Prostate gland (tissue), 2 donors: Measurements from ENCODE around the gene CDC16.

ENCODE experiments used
- POLR2AphosphoS5 ChIP-seq: sonication (generic); formaldehyde crosslinking; IDR thresholded peaks from one replicate; pipeline ENCODE4 v1.6.1; 2017; ENCODE audit warnings: antibody characterized with exemption
- TF ChIP-seq, protein P1 (sequence below), 4 experiments: fragments of 200-600 bp in 2 of 4; fragments of 450-650 bp in 2 of 4; sonication (generic) in 2 of 4; IDR thresholded peaks; 1 replicate in 3 of 4; 2 replicates in 1 of 4; pipeline ENCODE4 v1.5.1; 2016 to 2019; ENCODE audit warnings: antibody characterized with exemption in 4 of 4, mild to moderate bottlenecking in 2 of 4, moderate library complexity in 2 of 4

DNA sequence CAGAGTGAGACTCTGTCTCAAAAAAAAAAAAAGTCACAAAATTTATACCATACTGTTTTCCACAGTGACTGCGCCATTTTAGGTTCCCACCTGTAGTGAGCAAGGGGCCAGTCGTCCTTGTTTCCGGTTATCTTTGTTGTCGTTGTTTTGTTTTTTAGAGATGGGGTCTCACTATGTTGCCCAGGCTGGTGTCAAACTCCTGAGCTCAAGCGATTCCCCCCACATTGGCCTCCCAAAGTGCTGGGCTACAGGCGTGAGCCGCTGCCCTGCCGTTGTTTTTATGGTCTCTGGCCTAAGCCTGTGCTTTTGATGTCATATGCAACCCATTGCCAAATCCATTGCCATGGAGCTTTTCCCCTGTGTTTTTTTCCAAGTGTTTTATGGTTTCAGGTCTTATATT lies 50.0 kb downstream of the CDC16 start:
- TF ChIP-seq, protein P1, sequence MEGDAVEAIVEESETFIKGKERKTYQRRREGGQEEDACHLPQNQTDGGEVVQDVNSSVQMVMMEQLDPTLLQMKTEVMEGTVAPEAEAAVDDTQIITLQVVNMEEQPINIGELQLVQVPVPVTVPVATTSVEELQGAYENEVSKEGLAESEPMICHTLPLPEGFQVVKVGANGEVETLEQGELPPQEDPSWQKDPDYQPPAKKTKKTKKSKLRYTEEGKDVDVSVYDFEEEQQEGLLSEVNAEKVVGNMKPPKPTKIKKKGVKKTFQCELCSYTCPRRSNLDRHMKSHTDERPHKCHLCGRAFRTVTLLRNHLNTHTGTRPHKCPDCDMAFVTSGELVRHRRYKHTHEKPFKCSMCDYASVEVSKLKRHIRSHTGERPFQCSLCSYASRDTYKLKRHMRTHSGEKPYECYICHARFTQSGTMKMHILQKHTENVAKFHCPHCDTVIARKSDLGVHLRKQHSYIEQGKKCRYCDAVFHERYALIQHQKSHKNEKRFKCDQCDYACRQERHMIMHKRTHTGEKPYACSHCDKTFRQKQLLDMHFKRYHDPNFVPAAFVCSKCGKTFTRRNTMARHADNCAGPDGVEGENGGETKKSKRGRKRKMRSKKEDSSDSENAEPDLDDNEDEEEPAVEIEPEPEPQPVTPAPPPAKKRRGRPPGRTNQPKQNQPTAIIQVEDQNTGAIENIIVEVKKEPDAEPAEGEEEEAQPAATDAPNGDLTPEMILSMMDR (IDR thresholded peaks at IDR 0.05), result no peak
- TF ChIP-seq POLR2AphosphoS5, result no peak
